ENCODE results near the gene ADAMTS20. TPM values are rescaled to one million over a fixed set of nuclear protein-coding genes. Genes with fewer than 3 reads are reported as not detected.

Gene ADAMTS20
- total RNA-seq, 2 donors from 2014 or later = 0.70 to 1.1 TPM

DNA sequence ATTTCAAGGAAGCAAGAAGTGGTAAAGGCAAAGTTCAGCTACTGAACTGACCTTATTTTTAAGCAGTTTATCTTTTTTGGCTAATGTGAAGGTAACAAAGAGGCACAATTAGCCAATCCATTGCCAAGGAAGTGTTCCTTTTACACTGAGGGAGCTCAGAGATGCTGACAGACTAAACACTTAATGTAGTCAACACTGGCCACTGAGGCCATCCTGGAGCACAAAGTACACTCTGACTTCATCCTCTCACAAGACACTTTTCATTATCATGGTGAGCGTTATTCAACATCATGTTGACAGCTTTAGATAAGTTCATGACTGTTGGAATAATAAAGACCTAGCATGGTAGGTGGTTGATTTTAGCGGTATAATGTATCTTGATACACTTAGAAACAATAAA lies 89.9 kb downstream of the ADAMTS20 start:
- Histone ChIP-seq H3K4me1 (ENCODE audit: control insufficient read depth, insufficient read depth, low read length) (no peaks in the 10 kb centered on the region), H3K36me3 (ENCODE audit: control insufficient read depth, insufficient read depth, low read length) (no peaks in the 10 kb centered on the region), H3K27me3 (ENCODE audit: control insufficient read depth, insufficient read depth, low read length, poor library complexity, severe bottlenecking) (no peaks in the 10 kb centered on the region), H3K9ac (ENCODE audit: extremely low read depth, low read length, poor library complexity, severe bottlenecking) (no peak overlapping the region), H3K27ac (ENCODE audit: low read depth, low read length) (no peak overlapping the region), H3K4me3 (ENCODE audit: low read length) (no peak overlapping the region), H3K9me3 (ENCODE audit: control insufficient read depth, low read length) (peaks cover 4% of the 10 kb centered on the region)
- Mint-ChIP-seq H3K36me3 (ENCODE audit: low read depth) (peaks cover 2% of the 10 kb centered on the region), H3K4me3 (no peak overlapping the region), H3K27me3 (ENCODE audit: insufficient read depth) (no peaks in the 10 kb centered on the region), H3K9me3 (peaks cover 11% of the 10 kb centered on the region), H3K27ac (no peak overlapping the region), H3K4me1 (no peaks in the 10 kb centered on the region)
- WGBS, 2 experiments (ENCODE audit: insufficient coverage in 1 of 2, insufficient read length in 1 of 2) = 100% methylated on average over 1 to 2 of the region's 2 CpGs
- no peak for DNase-seq
- no peak for TF ChIP-seq CTCF (conservative IDR thresholded peaks at IDR 0.05)

DNA sequence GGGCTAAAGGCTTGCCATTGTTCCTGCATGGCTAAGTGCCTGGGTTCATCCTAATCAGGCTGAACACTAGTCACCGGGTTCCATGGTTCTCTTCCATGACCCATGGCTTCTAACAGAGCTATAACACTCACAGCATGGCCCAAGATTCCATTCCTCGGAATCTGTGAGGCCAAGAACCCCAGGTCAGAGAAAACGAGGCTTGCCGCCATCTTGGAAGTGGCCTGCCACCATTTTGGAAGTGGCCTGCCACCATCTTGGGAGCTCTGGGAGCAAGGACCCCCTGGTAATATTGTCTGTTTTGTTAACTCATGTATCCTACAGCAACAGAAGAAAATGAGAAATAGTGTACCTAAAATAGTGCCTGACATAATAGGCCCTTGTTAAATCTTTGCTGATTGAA lies 92.7 kb downstream of the ADAMTS20 start:
- no peak for DNase-seq
- TF ChIP-seq CTCF (conservative IDR thresholded peaks at IDR 0.05) = no peak
- peaks cover 21% of the 10 kb centered on the region for H3K9me3 Mint-ChIP-seq
- no peak overlapping the region for H3K4me3 Mint-ChIP-seq
- Histone ChIP-seq H3K9ac (ENCODE audit: extremely low read depth, low read length, poor library complexity, severe bottlenecking) (no peak overlapping the region), H3K9me3 (ENCODE audit: control insufficient read depth, low read length) (peaks cover 20% of the 10 kb centered on the region), H3K4me1 (ENCODE audit: control insufficient read depth, insufficient read depth, low read length) (no peaks in the 10 kb centered on the region), H3K27me3 (ENCODE audit: control insufficient read depth, insufficient read depth, low read length, poor library complexity, severe bottlenecking) (no peaks in the 10 kb centered on the region), H3K27ac (ENCODE audit: low read depth, low read length) (no peak overlapping the region), H3K4me3 (ENCODE audit: low read length) (no peak overlapping the region), H3K36me3 (ENCODE audit: control insufficient read depth, insufficient read depth, low read length) (no peaks in the 10 kb centered on the region)
- no peaks in the 10 kb centered on the region for H3K4me1 Mint-ChIP-seq
- H3K27me3 Mint-ChIP-seq (ENCODE audit: insufficient read depth) = no peaks in the 10 kb centered on the region
- H3K36me3 Mint-ChIP-seq (ENCODE audit: low read depth) = peaks cover 4% of the 10 kb centered on the region
- 78 to 80% methylated on average over 1 to 4 of the region's 4 CpGs for WGBS, 2 experiments (ENCODE audit: insufficient coverage in 1 of 2, insufficient read length in 1 of 2)
- no peak overlapping the region for H3K27ac Mint-ChIP-seq

DNA sequence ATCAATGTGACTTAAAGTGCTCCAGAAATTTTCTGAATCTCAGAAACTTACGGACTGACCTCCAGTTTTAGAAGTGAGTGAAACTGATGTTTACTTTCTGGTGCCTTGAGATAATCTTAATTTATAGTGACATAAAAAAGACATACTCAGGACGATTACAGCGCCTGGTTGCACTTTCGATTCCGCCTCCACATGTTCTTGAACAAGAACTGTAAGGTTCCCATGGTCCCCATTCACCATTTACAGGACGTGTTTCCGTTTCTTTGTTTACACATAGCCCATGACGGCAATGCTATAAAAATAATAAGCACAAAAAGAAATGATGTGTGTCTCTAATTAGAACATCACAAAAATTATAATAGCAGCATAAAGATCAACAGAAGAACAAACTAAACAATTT lies 98.2 kb downstream of the ADAMTS20 start:
- H3K9me3 Mint-ChIP-seq = peaks cover 22% of the 10 kb centered on the region
- no peak overlapping the region for H3K4me3 Mint-ChIP-seq
- no peak for DNase-seq
- WGBS, 2 experiments (ENCODE audit: insufficient coverage in 1 of 2, insufficient read length in 1 of 2) = 93 to 100% methylated on average over 4 to 8 of the region's 8 CpGs
- no peaks in the 10 kb centered on the region for H3K4me1 Mint-ChIP-seq
- Histone ChIP-seq H3K27me3 (ENCODE audit: control insufficient read depth, insufficient read depth, low read length, poor library complexity, severe bottlenecking) (no peaks in the 10 kb centered on the region), H3K9me3 (ENCODE audit: control insufficient read depth, low read length) (peaks cover 15% of the 10 kb centered on the region), H3K36me3 (ENCODE audit: control insufficient read depth, insufficient read depth, low read length) (no peaks in the 10 kb centered on the region), H3K4me1 (ENCODE audit: control insufficient read depth, insufficient read depth, low read length) (no peaks in the 10 kb centered on the region), H3K27ac (ENCODE audit: low read depth, low read length) (no peak overlapping the region), H3K4me3 (ENCODE audit: low read length) (no peak overlapping the region), H3K9ac (ENCODE audit: extremely low read depth, low read length, poor library complexity, severe bottlenecking) (no peak overlapping the region)
- TF ChIP-seq CTCF (conservative IDR thresholded peaks at IDR 0.05) = no peak
- H3K27ac Mint-ChIP-seq = no peak overlapping the region
- peaks cover 4% of the 10 kb centered on the region for H3K36me3 Mint-ChIP-seq (ENCODE audit: low read depth)
- H3K27me3 Mint-ChIP-seq (ENCODE audit: insufficient read depth) = no peaks in the 10 kb centered on the region

All from endodermal cell (in vitro differentiated cells).